HepG2 (cell line): ENCODE results near the gene ARPP21. TPM values are rescaled to one million over a fixed set of nuclear protein-coding genes. Genes with fewer than 3 reads are reported as not detected.

Experiments
- ATAC-seq: fragments of 200-7000 bp; cut with Tn5 transposase; 3 replicates; pipeline ENCODE4 v1.9.1; 2020; ENCODE audit warnings: mild to moderate bottlenecking, moderate library complexity
- BruUV-seq: library from RNA; stranded (reverse); fragments of 400-500 nt; replicated peaks from 2 replicates; lab custom pipeline; 2021; lab: Mats Ljungman, UMichigan
- CTCF ChIA-PET: fragments of 300-600 bp; formaldehyde crosslinking; extraction: SDS; loops from one replicate; lab custom pipeline; 2021; ENCODE audit warnings: low total read pairs, inconsistent platforms, low intra/inter-chr PET ratio; lab: Yijun Ruan, JAX
- POLR2A ChIA-PET: fragments of 350-600 bp; sonication (Branson Sonifier 250); formaldehyde crosslinking; loops from one replicate; lab custom pipeline; 2020; ENCODE audit warnings: antibody characterized with exemption, inconsistent platforms; lab: Yijun Ruan, JAX
- DNase-seq: peaks from one replicate; pipeline ENCODE4 v3.0.0-alpha.2; 2015; ENCODE audit warnings: low spot score
- FAIRE-seq: peaks from 3 replicates; lab custom pipeline; 2011; peaks lifted over from hg19 to GRCh38; lab: Jason Lieb, UNC
- H2AFZ ChIP-seq: one replicate; pipeline ENCODE4 v1.6.1; 2011; ENCODE audit warnings: low read length, inconsistent platforms
- H3K27ac ChIP-seq: fragments of 300-600 bp; 3 replicates; pipeline ENCODE4 v1.8.0; 2011; ENCODE audit warnings: mixed run types, mild to moderate bottlenecking, mixed read lengths, low read length, inconsistent platforms; ENCODE audit not compliant: insufficient read depth; ENCODE audit errors: extremely low read length
- H3K27me3 ChIP-seq, 2 experiments: fragments of 200-600 bp in 1 of 2; 2 replicates in 1 of 2; 3 replicates in 1 of 2; pipeline versions ENCODE4 v1.6.0 to v1.8.0; 2011; ENCODE audit warnings: low read length in 2 of 2, mild to moderate bottlenecking in 2 of 2, moderate library complexity in 2 of 2, inconsistent platforms in 1 of 2; ENCODE audit not compliant: insufficient read depth in 2 of 2, control insufficient read depth in 1 of 2
- H3K36me3 ChIP-seq, 2 experiments: fragments of 200-600 bp in 1 of 2; replicated peaks in 1 of 2; 2 replicates in 1 of 2; 3 replicates in 1 of 2; pipeline versions ENCODE4 v1.5.1 to v1.8.0; 2011; ENCODE audit warnings: low read length in 2 of 2, inconsistent platforms in 1 of 2; ENCODE audit not compliant: insufficient read depth in 2 of 2, control insufficient read depth in 1 of 2
- H3K4me1 ChIP-seq: 2 replicates; pipeline ENCODE4 v1.5.1; 2012; ENCODE audit warnings: low read length, inconsistent platforms; ENCODE audit not compliant: insufficient read depth
- H3K4me2 ChIP-seq: 2 replicates; pipeline ENCODE4 v1.6.0; 2011; ENCODE audit warnings: low read depth, low read length, inconsistent platforms
- H3K4me3 ChIP-seq, 3 experiments: fragments of 200-600 bp in 1 of 3; sonication (generic), shearing (Covaris generic) in 1 of 3; replicated peaks in 1 of 3; 2 replicates each; pipeline ENCODE4 v1.5.1; 2011 to 2016; ENCODE audit warnings: low read length in 3 of 3, inconsistent platforms in 2 of 3, low read depth in 2 of 3, mild to moderate bottlenecking in 2 of 3, control low read depth in 1 of 3, mixed read lengths in 1 of 3; ENCODE audit not compliant: insufficient read depth in 1 of 3
- H3K79me2 ChIP-seq: one replicate; pipeline ENCODE4 v1.6.1; 2011; ENCODE audit warnings: low read length, inconsistent platforms; ENCODE audit not compliant: insufficient read depth
- H3K9ac ChIP-seq: 2 replicates; pipeline ENCODE4 v1.6.0; 2011; ENCODE audit warnings: mild to moderate bottlenecking, low read depth, low read length, inconsistent platforms; ENCODE audit not compliant: insufficient read depth
- H3K9me3 ChIP-seq: 2 replicates; pipeline ENCODE4 v1.5.1; 2012; ENCODE audit warnings: mild to moderate bottlenecking, low read length
- H4K20me1 ChIP-seq: 2 replicates; pipeline ENCODE4 v1.6.0; 2011; ENCODE audit warnings: inconsistent platforms, mild to moderate bottlenecking, low read length, moderate library complexity; ENCODE audit not compliant: insufficient read depth
- DR1 ChIP-seq: sonication (generic); formaldehyde crosslinking; IDR thresholded peaks from 2 replicates; pipeline ENCODE4 v1.8.0; 2021; ENCODE audit warnings: mild to moderate bottlenecking, missing genetic modification reagents, inconsistent platforms
- GLI4 ChIP-seq: sonication (generic); formaldehyde crosslinking; IDR thresholded peaks from 2 replicates; pipeline ENCODE4 v1.5.1; 2020; ENCODE audit warnings: missing genetic modification reagents, mild to moderate bottlenecking, moderate library complexity, borderline replicate concordance
- GTF3A ChIP-seq: sonication (generic); formaldehyde crosslinking; conservative IDR thresholded peaks from 2 replicates; pipeline ENCODE4 v1.4.0; 2020; ENCODE audit warnings: mild to moderate bottlenecking, missing genetic modification reagents
- HES4 ChIP-seq: sonication (generic); formaldehyde crosslinking; IDR thresholded peaks from 2 replicates; pipeline ENCODE4 v1.9.0; 2021; ENCODE audit warnings: mild to moderate bottlenecking, missing genetic modification reagents, borderline replicate concordance
- HOXA5 ChIP-seq: sonication (generic); formaldehyde crosslinking; IDR thresholded peaks from 2 replicates; pipeline ENCODE4 v1.4.0; 2020; ENCODE audit warnings: missing genetic modification reagents
- KLF13 ChIP-seq: sonication (generic); formaldehyde crosslinking; IDR thresholded peaks from 2 replicates; pipeline ENCODE4 v1.4.0; 2020; ENCODE audit warnings: mild to moderate bottlenecking, missing genetic modification reagents
- PAF1 ChIP-seq: IDR thresholded peaks from 2 replicates; pipeline ENCODE4 v1.6.1; 2016; ENCODE audit warnings: missing genetic modification reagents, missing compliant biosample characterization
- RCOR2 ChIP-seq: IDR thresholded peaks from 2 replicates; pipeline ENCODE4 v1.6.1; 2016; ENCODE audit warnings: missing biosample characterization, missing genetic modification reagents
- RFXAP ChIP-seq: sonication (generic); formaldehyde crosslinking; IDR thresholded peaks from 2 replicates; pipeline ENCODE4 v1.4.0; 2020; ENCODE audit warnings: missing genetic modification reagents, borderline replicate concordance
- TCF7L2 ChIP-seq: IDR thresholded peaks from 2 replicates; pipeline ENCODE4 v1.6.1; 2011; ENCODE audit warnings: mild to moderate bottlenecking, low read depth, low read length, moderate library complexity
- THYN1 ChIP-seq: sonication (generic); formaldehyde crosslinking; IDR thresholded peaks from 2 replicates; pipeline ENCODE4 v1.8.1; 2023; ENCODE audit warnings: low read depth, mild to moderate bottlenecking, moderate library complexity, missing genetic modification reagents, borderline replicate concordance
- ZC3H4 ChIP-seq: sonication (generic); formaldehyde crosslinking; IDR thresholded peaks from 2 replicates; pipeline ENCODE4 v1.4.0; 2020; ENCODE audit warnings: missing genetic modification reagents, borderline replicate concordance
- ZNF205 ChIP-seq: IDR thresholded peaks from 2 replicates; pipeline ENCODE4 v1.6.1; 2018; ENCODE audit warnings: missing biosample characterization, missing genetic modification reagents
- ZNF251 ChIP-seq: sonication (generic); formaldehyde crosslinking; IDR thresholded peaks from 2 replicates; pipeline ENCODE4 v1.9.0; 2021; ENCODE audit warnings: mild to moderate bottlenecking, missing genetic modification reagents
- ZNF367 ChIP-seq: sonication (generic); formaldehyde crosslinking; IDR thresholded peaks from 2 replicates; pipeline ENCODE4 v1.4.0; 2020; ENCODE audit warnings: missing genetic modification reagents, borderline replicate concordance
- ZNF543 ChIP-seq: sonication (generic); formaldehyde crosslinking; IDR thresholded peaks from 2 replicates; pipeline ENCODE4 v1.4.0; 2020; ENCODE audit warnings: mild to moderate bottlenecking, missing genetic modification reagents
- ZNF598 ChIP-seq: sonication (generic); formaldehyde crosslinking; IDR thresholded peaks from 2 replicates; pipeline ENCODE4 v1.5.1; 2020; ENCODE audit warnings: mild to moderate bottlenecking, missing genetic modification reagents, borderline replicate concordance
- ZNF672 ChIP-seq: sonication (generic); formaldehyde crosslinking; IDR thresholded peaks from 2 replicates; pipeline ENCODE4 v1.8.1; 2022; ENCODE audit warnings: missing genetic modification reagents
- ZNF678 ChIP-seq: sonication (generic); formaldehyde crosslinking; IDR thresholded peaks from 2 replicates; pipeline ENCODE4 v1.4.0; 2020; ENCODE audit warnings: mild to moderate bottlenecking, missing genetic modification reagents
- WGBS: methylation state at CpG from one replicate; pipeline ENCODE4 v1.1.6; 2017; ENCODE audit warnings: low lambda C conversion rate; 5-methylcytosine and 5-hydroxymethylcytosine counted together
- in situ Hi-C: cut with HindIII; loops from 2 replicates; pipeline ENCODE4 v1.10.0; 2017; ENCODE audit warnings: low pct_unique_long_range_greater_than_20kb; ENCODE audit not compliant: extremely low pct_ligation_motif_present
- intact Hi-C: fragments of 100-400 bp; cut with micrococcal nuclease; formaldehyde crosslinking; loops from one replicate; pipeline ENCODE4 v1.10.0; 2022; ENCODE audit not compliant: unreplicated experiment
- polyA plus RNA-seq, 8 experiments: library from polyadenylated mRNA; depleted of rRNA in 3 of 8; stranded (reverse) in 7 of 8; unstranded in 1 of 8; fragments of >200 nt; fragmentation: Illumina TruSeq in 4 of 8; extraction: Trizol in 4 of 8; gene quantifications; 2 replicates each; pipeline versions ENCODE4 v1.2.1 to v1.2.3, GENCODE V29; 2011 to 2016; ENCODE audit warnings: low read depth in 4 of 8, missing spikeins in 1 of 8, mixed read lengths in 1 of 8; ENCODE audit not compliant: insufficient read depth in 1 of 8
- total RNA-seq, 5 experiments: library from RNA; depleted of rRNA; stranded (reverse); fragments of >200 nt; fragmentation: Illumina TruSeq; extraction: Trizol; gene quantifications; 2 replicates each; pipeline ENCODE4 v1.2.3, GENCODE V29; 2016; ENCODE audit warnings: low read depth in 1 of 5
- TF ChIP-seq, protein P1 (sequence below): sonication (generic); formaldehyde crosslinking; IDR thresholded peaks from 2 replicates; pipeline ENCODE4 v1.4.0; 2020; ENCODE audit warnings: missing genetic modification reagents
- TF ChIP-seq, protein P2 (sequence below), 2 experiments: sonication (generic) in 1 of 2; formaldehyde crosslinking in 1 of 2; IDR thresholded peaks; 2 replicates each; pipeline versions ENCODE4 v1.4.0 to v1.6.1; 2018 to 2020; ENCODE audit warnings: missing genetic modification reagents in 2 of 2, borderline replicate concordance in 1 of 2, low read depth in 1 of 2, mild to moderate bottlenecking in 1 of 2, missing biosample characterization in 1 of 2

Gene ARPP21
- total and polyA plus RNA-seq, 2 of the 13 experiments (the other 11 are each of a cell fraction or from before 2014, with no cell fraction given), result not detected

DNA sequence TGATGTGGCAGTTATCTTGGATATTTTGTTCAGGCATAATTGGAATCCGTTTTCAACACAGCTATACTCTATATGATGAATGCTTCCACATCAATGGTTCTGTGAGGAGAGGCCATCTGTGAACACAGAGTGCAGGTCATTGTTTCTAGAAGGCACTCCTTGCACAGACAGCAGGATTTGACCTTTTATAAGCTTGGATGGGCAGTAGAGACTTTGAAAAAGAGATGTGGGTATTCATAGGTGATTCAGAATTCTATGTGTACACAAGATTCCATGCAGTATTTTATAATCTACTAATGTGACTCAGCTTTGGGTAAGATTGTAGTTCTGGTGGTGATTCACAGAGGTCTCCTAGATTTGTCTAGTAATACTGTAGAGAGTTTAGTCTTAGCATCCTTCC, 12.5 kb downstream of the ARPP21 start:
- Histone ChIP-seq H3K4me1 (no peaks in the 10 kb centered on the region), H3K4me3 (no peak overlapping the region), H3K9me3 (no peaks in the 10 kb centered on the region), H3K27me3 (no peaks in the 10 kb centered on the region), H4K20me1 (no peaks in the 10 kb centered on the region), H2AFZ (no peak overlapping the region), H3K36me3 (no peaks in the 10 kb centered on the region), H3K9ac (no peak overlapping the region), H3K27ac (no peak overlapping the region), H3K4me2 (no peak overlapping the region), H3K79me2 (no peaks in the 10 kb centered on the region)
- in situ Hi-C loops (no loop called here), intact Hi-C loops (no loop called here)
- CTCF ChIA-PET, result no interaction called here
- ATAC-seq, result no peak
- POLR2A ChIA-PET, result no interaction called here
- 0% methylated on average over 1 of the region's 1 CpG for WGBS
- no peak for FAIRE-seq
- TF ChIP-seq GLI4 (CRISPR knock-in tag), result no peak
- TF ChIP-seq RCOR2 (CRISPR knock-in tag), result no peak
- TF ChIP-seq ZNF678, result no peak
- TF ChIP-seq HOXA5 (CRISPR knock-in tag), result no peak
- no peak for TF ChIP-seq GTF3A
- TF ChIP-seq ZNF367, result no peak
- TF ChIP-seq ZC3H4 (CRISPR knock-in tag), result no peak
- no peak for TF ChIP-seq THYN1 (CRISPR knock-in tag)
- no peak for TF ChIP-seq TCF7L2
- TF ChIP-seq ZNF251, result no peak
- TF ChIP-seq HES4, result no peak
- DNase-seq, result no peak
- no TSS peak for BruUV-seq

DNA sequence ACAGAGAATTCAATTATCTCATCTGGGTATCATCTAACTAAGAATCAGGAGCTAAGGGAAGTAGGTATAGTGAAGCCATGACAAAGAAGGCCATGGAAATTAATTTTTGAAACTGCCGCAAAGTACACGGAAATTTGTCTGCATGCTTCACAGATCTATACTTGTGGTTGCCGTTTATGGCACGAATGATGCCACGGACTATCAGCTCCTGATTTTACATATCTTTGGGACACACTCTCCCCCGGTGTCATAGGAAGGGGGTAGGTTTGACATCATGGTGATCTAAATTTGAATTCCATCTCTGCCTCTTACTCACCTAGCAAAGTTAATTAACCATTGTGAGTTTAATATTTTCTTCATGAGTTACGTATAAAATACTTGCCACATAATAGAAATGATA, 14.0 kb downstream of the ARPP21 start:
- in situ Hi-C loops, result no loop called here
- Histone ChIP-seq H3K4me2 (no peak overlapping the region), H3K79me2 (no peaks in the 10 kb centered on the region), H4K20me1 (no peaks in the 10 kb centered on the region), H3K9me3 (no peaks in the 10 kb centered on the region), H3K4me3 (no peak overlapping the region), H3K36me3 (no peaks in the 10 kb centered on the region), H3K4me1 (no peaks in the 10 kb centered on the region), H2AFZ (no peak overlapping the region), H3K9ac (no peak overlapping the region), H3K27ac (no peak overlapping the region), H3K27me3 (no peaks in the 10 kb centered on the region)
- ATAC-seq (no peak), DNase-seq (no peak), FAIRE-seq (no peak)
- POLR2A ChIA-PET, result no interaction called here
- 54% methylated on average over 7 of the region's 7 CpGs for WGBS
- no TSS peak for BruUV-seq
- intact Hi-C loops, result no loop called here
- CTCF ChIA-PET, result no interaction called here
- no peak for TF ChIP-seq RCOR2 (CRISPR knock-in tag)
- no peak for TF ChIP-seq ZNF672
- TF ChIP-seq, protein P1, sequence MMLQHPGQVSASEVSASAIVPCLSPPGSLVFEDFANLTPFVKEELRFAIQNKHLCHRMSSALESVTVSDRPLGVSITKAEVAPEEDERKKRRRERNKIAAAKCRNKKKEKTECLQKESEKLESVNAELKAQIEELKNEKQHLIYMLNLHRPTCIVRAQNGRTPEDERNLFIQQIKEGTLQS (CRISPR knock-in tag), result no peak
- TF ChIP-seq RFXAP (CRISPR knock-in tag), result no peak
- no peak for TF ChIP-seq KLF13 (CRISPR knock-in tag)
- TF ChIP-seq PAF1 (CRISPR knock-in tag), result no peak
- TF ChIP-seq ZNF205 (CRISPR knock-in tag), result no peak
- no peak for TF ChIP-seq ZNF543 (CRISPR knock-in tag)
- TF ChIP-seq, protein P2, sequence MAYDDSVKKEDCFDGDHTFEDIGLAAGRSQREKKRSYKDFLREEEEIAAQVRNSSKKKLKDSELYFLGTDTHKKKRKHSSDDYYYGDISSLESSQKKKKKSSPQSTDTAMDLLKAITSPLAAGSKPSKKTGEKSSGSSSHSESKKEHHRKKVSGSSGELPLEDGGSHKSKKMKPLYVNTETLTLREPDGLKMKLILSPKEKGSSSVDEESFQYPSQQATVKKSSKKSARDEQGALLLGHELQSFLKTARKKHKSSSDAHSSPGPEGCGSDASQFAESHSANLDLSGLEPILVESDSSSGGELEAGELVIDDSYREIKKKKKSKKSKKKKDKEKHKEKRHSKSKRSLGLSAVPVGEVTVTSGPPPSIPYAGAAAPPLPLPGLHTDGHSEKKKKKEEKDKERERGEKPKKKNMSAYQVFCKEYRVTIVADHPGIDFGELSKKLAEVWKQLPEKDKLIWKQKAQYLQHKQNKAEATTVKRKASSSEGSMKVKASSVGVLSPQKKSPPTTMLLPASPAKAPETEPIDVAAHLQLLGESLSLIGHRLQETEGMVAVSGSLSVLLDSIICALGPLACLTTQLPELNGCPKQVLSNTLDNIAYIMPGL (CRISPR knock-in tag; IDR thresholded peaks at IDR 0.05; ENCODE audit: borderline replicate concordance in 1 of 2, low read depth in 1 of 2), result no peak
- no peak for TF ChIP-seq DR1 (CRISPR knock-in tag)
- no peak for TF ChIP-seq ZNF598
